B cell (primary cell): ENCODE data around the gene VTCN1.

Experiments
- CTCF ChIP-seq: fragments of 200-600 bp; IDR thresholded peaks from one replicate; pipeline ENCODE4 v1.8.0; 2022; ENCODE audit warnings: antibody characterized with exemption, mild to moderate bottlenecking
- EZH2 ChIP-seq: IDR thresholded peaks from 2 replicates; pipeline ENCODE4 v1.6.1; 2012; ENCODE audit warnings: borderline replicate concordance, low read depth, mild to moderate bottlenecking, moderate library complexity, low read length; ENCODE audit not compliant: insufficient read depth, poor library complexity, severe bottlenecking

DNA sequence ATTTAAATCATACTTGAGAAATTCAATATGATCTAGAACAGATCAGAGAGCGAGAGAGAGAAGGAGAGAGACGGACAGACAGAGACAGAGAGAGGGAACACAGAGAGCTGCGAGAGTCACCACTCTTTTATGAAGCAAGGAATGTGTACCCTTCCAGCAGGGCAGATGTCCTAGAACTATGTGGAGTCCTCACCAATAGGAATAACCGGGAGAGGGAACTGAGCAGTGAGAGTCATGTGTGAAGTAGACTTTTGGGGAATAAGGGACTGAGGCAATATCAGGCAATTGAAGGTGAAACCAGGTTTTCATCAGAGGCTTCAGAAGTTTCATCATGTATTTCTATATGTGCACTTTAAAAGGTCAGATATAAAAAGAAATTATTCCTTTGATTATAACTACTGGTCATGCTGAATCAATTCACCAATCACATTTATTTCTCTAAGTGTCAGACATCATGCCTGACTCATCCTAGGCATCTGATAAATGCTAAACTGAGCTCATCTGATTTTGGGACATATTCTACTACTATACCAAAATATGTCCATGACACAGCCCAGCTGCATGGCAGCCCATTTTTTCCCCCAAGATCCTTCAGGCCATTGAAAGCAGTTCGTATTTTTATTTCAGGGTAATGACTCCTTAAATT is 22.4 kb downstream of the VTCN1 start:
- TF ChIP-seq CTCF = no peak
- TF ChIP-seq EZH2 = no peak
